Thyroid gland (tissue), 4 donors: ENCODE data around the gene MARCHF9. TPM values are rescaled to one million over a fixed set of nuclear protein-coding genes. Genes with fewer than 3 reads are reported as not detected.

Experiments used
- DNase-seq, 2 donors: peaks; one replicate each; pipeline ENCODE4 v3.0.0-alpha.2; 2019
- H3K27ac ChIP-seq, 3 donors: fragments of 200-600 bp; sonication (generic); 1 replicate in 2 of 3; 2 replicates in 1 of 3; pipeline ENCODE4 v1.5.1; 2016 to 2019; ENCODE audit warnings: mild to moderate bottlenecking in 1 of 3, moderate library complexity in 1 of 3
- H3K27me3 ChIP-seq: fragments of 200-600 bp; sonication (generic); one replicate; pipeline ENCODE4 v1.5.1; 2019
- H3K36me3 ChIP-seq, 2 donors: fragments of 200-600 bp; sonication (generic); one replicate each; pipeline ENCODE4 v1.5.1; 2016 to 2019
- H3K4me1 ChIP-seq, 2 donors: fragments of 200-600 bp; sonication (generic); one replicate each; pipeline ENCODE4 v1.5.1; 2017 to 2019
- H3K4me3 ChIP-seq, 3 donors: fragments of 200-600 bp; sonication (generic); replicated peaks in 1 of 3; 1 replicate in 2 of 3; 2 replicates in 1 of 3; pipeline ENCODE4 v1.5.1; 2016; ENCODE audit warnings: mild to moderate bottlenecking in 1 of 3
- H3K9me3 ChIP-seq: fragments of 200-600 bp; sonication (generic); one replicate; pipeline ENCODE4 v1.5.1; 2017
- CTCF ChIP-seq, 6 experiments: fragments of 200-600 bp in 3 of 6; fragments of 450-650 bp in 3 of 6; sonication (generic) in 3 of 6; IDR thresholded peaks; one replicate each; pipeline ENCODE4 v1.5.1; 2016 to 2019; ENCODE audit warnings: antibody characterized with exemption in 6 of 6, mild to moderate bottlenecking in 2 of 6, inconsistent platforms in 1 of 6, moderate library complexity in 1 of 6
- POLR2A ChIP-seq, 2 donors: fragments of 450-650 bp; IDR thresholded peaks; one replicate each; pipeline ENCODE4 v1.6.1; 2017; ENCODE audit warnings: antibody characterized with exemption in 2 of 2, mild to moderate bottlenecking in 2 of 2, moderate library complexity in 1 of 2
- WGBS, 2 donors: methylation state at CpG; one replicate each; pipeline ENCODE4 v1.1.5; 2017; 5-methylcytosine and 5-hydroxymethylcytosine counted together
- intact Hi-C: fragments of 100-400 bp; cut with DNase I; formaldehyde crosslinking; loops from one replicate; pipeline ENCODE4 v1.15.1; 2023
- total RNA-seq, 4 donors: library from RNA; depleted of rRNA; stranded (reverse); fragments of >200 nt; gene quantifications; one replicate each; pipeline ENCODE4 v1.2.3, GENCODE V29; 2016

Gene MARCHF9
- total RNA-seq, 4 donors from 2014 or later: 17.5 to 25.1 (median 21.4) TPM

DNA sequence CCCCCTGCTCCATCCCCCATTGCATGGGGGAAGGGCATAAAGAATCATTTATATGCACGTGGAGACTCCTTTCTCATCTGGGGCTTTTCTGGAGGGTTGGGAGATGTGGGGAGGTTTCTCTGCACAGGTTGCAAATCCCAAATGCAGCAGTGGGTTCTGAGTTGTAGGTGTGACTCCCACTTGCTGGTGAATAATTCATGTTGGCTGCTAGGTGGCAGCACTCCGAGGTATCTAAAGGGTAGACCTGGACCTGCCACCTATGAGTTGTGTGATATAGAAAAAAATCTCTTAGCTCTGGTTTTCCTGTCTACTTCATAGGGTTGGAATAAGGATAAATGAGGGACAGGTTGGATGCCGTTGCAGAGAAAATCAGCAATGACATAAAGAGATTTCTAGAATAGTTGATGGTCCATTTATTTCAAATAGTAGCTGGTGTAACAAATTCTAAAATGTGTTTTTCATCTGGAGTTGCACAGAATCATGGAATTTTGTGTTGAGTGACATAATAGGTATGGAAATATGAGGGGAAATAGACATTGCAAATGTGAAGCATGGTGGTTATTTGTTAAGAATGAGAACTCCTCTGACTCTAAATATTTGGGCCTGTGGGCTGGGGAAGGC lies 4.6 kb downstream of the MARCHF9 start:
- peak; percentile 32 to 50 for DNase-seq
- intact Hi-C loops: no loop called here
- Histone ChIP-seq H3K4me3 (no peak overlapping the region), H3K27ac (no peak overlapping the region), H3K36me3 (peaks cover 9 to 10% of the 10 kb centered on the region in 2 donors), H3K9me3 (no peaks in the 10 kb centered on the region), H3K27me3 (no peaks in the 10 kb centered on the region), H3K4me1 (peaks cover 13 to 15% of the 10 kb centered on the region in 2 donors)
- no peak for TF ChIP-seq POLR2A (IDR thresholded peaks at IDR 0.05)
- TF ChIP-seq CTCF (IDR thresholded peaks at IDR 0.05): peak in 3 of 6 experiments; percentile 34 to 56 (median 46)
- WGBS, 2 donors: 27 to 44% methylated on average over 3 of the region's 3 CpGs

GRCh38 chr12:57760347-57760982 lies 5.6 kb downstream of the MARCHF9 start:
- no peaks in the 10 kb centered on the region for H3K27me3 ChIP-seq

DNA sequence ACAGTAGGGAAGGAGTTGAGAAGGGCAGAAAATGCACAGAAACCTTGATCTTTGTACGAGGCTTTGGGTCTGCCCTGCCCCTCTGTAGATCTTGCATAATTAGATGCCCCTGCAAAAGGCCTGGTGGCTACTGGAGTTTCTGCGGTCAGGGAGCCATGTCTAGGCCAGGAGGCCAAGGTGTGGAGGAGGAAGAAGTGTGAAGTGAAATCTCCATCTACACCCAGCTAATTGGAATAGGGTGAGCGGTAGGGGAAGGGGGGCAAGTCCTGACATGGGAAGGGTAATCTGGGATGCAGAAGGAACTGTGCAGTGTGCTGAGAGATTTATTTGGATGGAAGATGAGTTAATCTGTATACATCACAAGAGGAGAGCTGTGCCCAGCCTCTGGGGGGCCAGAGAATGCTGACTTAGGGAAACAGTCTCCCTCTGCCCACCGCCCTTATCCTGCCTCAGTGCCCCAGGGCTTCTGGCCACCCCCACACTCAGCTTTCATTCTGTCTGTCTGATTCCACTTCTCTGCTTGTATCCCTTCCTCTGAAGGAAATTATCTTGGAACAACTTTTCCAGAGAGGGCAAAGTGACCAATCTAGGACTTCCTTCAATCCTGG lies 6.6 kb downstream of the MARCHF9 start:
- peaks cover 9 to 10% of the 10 kb centered on the region in 2 donors for H3K36me3 ChIP-seq
- H3K4me3 ChIP-seq: no peak overlapping the region
- H3K9me3 ChIP-seq: no peaks in the 10 kb centered on the region
- H3K27me3 ChIP-seq: no peaks in the 10 kb centered on the region
- peaks cover 24% of the 10 kb centered on the region in 2 donors for H3K4me1 ChIP-seq
- intact Hi-C loops: no loop called here
- no peak for DNase-seq
- WGBS, 2 donors: 93 to 98% methylated on average over 4 of the region's 4 CpGs
- no peak for TF ChIP-seq POLR2A (IDR thresholded peaks at IDR 0.05)
- no peak for TF ChIP-seq CTCF (IDR thresholded peaks at IDR 0.05)
- H3K27ac ChIP-seq: no peak overlapping the region

More at GRCh38 chr12:57760347-57760982, 5.6 kb downstream of the MARCHF9 start:
- peaks cover 22 to 23% of the 10 kb centered on the region in 2 donors for H3K4me1 ChIP-seq
- no peaks in the 10 kb centered on the region for H3K9me3 ChIP-seq
- intact Hi-C loops: no loop called here
- no peak for DNase-seq
- 92 to 94% methylated on average over 3 of the region's 3 CpGs for WGBS, 2 donors
- peaks cover 9 to 10% of the 10 kb centered on the region in 2 donors for H3K36me3 ChIP-seq
- no peak for TF ChIP-seq CTCF (IDR thresholded peaks at IDR 0.05)
- no peak for TF ChIP-seq POLR2A (IDR thresholded peaks at IDR 0.05)
- no peak overlapping the region for H3K27ac ChIP-seq
- no peak overlapping the region for H3K4me3 ChIP-seq

DNA sequence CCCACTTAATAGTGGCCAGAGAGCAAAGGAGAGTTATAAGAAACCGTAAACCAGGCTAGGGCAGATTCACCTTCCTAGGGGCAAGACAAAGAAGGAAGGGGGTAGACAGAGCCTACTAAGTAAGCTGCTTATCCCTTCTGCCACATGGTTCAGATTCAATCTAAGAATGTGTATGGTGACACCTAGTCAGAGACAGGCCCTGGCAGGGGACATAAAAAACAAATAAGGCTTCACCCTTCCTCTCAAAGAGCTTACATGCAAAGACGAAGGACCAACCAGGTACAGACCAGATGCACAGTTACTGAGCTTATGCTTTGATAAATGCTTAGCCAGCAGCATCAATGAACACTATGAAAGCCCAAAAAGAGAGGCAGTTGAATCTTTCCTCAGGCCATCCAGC lies 7.6 kb downstream of the MARCHF9 start:
- no peak overlapping the region for H3K27ac ChIP-seq
- DNase-seq: no peak
- TF ChIP-seq POLR2A (IDR thresholded peaks at IDR 0.05) (no peak), CTCF (IDR thresholded peaks at IDR 0.05) (no peak)
- intact Hi-C loops: no loop called here
- H3K27me3 ChIP-seq: no peaks in the 10 kb centered on the region
- H3K4me1 ChIP-seq: peaks cover 28 to 30% of the 10 kb centered on the region in 2 donors
- WGBS, 2 donors: 91 to 97% methylated on average over 2 of the region's 2 CpGs
- no peaks in the 10 kb centered on the region for H3K9me3 ChIP-seq
- no peak overlapping the region for H3K4me3 ChIP-seq
- H3K36me3 ChIP-seq: peaks cover 9 to 10% of the 10 kb centered on the region in 2 donors
